HG02840 (cell line): ENCODE results near the gene THAP4.
"Not testable (repeated sequence)": the region's sequence is repeated elsewhere in the genome, so short reads cannot be mapped to it uniquely, and the experiment has no call there.

Experiments
- ATAC-seq: cut with Tn5 transposase; IDR thresholded peaks from one replicate; pipeline ENCODE4 v1.9.1; 2021; ENCODE audit warnings: mild to moderate bottlenecking, moderate library complexity, moderate number of reproducible peaks; ENCODE audit not compliant: unreplicated experiment, low FRiP score

The THAP4 gene

DNA sequence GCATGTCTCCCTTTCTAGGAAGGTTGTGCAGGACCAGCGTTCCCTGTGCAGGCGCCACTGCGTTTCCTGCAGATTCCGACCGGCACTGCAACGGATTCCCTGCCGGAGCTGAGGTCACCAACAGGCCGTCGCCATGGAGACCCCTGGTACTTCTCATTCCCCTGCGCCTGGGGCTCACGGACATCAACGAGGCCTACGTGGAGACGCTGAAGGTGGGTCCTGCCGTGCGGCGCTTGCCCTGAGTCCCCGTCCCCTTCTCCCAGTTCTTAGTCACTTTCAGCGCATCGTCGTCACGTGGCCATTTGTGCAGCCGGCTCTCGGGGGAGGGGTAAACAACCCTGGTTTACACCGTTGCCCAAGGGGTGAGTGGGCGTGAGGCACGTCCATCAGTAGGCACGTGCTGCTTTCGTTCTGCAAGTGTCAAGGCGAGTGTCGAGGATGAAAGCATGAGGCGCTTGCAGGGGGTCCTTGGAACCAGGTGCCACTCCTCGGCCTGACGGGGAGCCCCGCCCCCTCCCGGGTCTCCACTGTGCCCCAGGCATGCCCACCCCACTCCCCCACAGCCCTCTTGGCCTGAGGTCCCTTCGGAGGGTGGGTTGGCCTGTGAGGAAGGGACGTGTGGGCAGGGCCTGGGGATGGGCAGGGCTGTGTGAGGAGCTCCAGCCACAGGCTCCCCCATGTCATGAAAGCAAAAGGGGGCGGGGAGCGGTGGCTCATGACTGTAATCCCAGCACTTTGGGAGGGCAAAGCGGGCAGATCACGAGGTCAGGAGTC lies 29.9 kb upstream of the THAP4 start:
- ATAC-seq = no peak

DNA sequence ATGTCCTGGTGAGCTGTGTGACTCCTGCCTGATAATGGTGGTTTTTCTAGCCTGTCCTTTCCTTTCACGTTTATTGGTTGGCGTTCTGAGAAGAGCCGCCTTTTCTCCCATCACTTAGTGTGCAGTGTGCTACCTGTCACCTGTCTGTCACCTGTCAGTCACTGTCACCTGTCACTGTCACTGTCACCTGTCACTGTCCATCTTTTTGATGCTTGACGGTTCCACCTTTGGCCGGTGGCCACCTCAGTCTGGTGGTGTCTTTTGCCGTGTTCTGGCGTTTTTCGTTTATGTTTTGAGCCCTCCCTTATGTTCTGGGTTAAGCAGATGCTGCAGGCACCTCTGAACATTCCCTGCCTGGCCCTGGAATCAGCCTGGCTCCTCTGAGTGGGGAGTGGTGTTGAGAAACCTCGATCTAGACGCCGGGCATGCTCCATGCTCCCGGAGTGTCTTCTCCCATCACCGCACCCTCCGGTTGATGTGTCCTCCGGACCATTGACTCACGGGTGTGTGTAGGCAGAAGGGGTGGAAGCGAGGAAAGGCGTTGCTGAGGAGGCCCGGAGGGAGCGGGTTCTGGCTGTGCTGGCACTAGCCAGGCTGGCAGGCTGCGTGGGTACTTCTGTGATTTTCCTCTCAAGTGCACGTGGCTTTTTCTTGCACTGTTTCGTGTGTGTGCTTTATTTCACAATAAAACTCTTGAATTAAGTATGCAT lies 28.9 kb upstream of the THAP4 start:
- no peak for ATAC-seq

DNA sequence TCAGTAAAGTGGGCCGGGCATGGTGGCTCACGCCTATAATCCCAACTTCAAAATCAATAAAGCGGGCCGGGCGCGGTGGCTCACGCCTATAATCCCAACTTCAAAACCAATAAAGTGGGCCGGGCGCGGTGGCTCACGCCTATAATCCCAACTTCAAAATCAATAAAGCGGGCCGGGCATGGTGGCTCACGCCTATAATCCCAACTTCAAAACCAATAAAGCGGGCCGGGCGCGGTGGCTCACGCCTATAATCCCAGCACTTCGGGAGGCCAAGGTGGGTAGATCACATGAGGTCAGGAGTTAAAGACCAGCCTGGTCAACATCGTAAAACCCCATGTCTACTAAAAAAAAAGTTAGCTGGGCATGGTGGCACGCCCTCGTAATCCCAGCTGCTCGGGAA lies 25.8 kb upstream of the THAP4 start:
- not testable (repeated sequence) for ATAC-seq

GRCh38 chr2:241660593-241661213 lies 23.7 kb upstream of the THAP4 start:
- ATAC-seq = no peak

GRCh38 chr2:241659150-241659739 lies 22.3 kb upstream of the THAP4 start:
- no peak for ATAC-seq

DNA sequence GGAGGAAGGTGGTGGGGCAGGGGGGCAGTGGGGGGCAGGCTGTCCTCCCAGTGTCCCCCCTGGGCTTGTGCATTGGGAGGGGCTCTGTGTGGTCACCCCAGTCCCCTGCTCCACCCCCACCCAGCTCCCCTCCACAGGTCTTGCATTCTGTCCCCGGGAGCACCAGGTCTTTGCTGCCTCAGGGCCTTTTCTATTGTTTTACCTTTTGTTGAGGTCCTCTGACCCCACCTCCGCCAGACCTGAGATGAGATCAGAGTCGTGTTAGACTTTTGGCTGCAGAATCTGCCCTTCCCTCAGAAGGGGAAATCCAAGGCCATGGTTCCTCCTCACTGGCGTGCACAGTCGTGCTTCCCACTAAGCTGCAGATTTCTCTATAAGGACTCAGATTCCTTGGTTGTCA lies 21.3 kb upstream of the THAP4 start:
- ATAC-seq = no peak

DNA sequence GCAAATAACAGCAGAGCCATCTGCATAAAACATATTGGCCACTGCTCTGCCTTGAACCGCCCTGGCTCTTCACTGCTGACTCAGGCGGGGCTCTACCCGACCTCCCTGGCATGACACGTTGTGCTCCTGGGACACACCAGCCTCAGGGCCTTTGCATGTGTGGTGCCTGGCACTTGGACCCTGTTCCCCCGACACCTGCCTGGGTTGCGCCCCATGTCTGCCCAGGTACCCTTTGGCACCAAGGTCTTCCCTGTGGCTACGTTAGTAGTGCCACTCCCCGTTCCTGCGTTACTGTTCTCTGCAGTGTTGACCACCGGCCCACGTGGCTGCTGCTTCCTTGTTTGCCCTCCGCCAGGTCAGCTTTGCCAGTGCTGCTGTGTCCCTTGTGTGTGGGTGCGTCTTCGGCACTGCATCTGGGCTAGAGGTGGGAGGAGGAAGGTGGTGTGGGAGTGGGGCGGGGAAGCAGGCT lies 20.9 kb upstream of the THAP4 start:
- ATAC-seq = no peak

- ATAC-seq = no peak
Measured at GRCh38 chr2:241656190-241656741, 19.3 kb upstream of the THAP4 start.

DNA sequence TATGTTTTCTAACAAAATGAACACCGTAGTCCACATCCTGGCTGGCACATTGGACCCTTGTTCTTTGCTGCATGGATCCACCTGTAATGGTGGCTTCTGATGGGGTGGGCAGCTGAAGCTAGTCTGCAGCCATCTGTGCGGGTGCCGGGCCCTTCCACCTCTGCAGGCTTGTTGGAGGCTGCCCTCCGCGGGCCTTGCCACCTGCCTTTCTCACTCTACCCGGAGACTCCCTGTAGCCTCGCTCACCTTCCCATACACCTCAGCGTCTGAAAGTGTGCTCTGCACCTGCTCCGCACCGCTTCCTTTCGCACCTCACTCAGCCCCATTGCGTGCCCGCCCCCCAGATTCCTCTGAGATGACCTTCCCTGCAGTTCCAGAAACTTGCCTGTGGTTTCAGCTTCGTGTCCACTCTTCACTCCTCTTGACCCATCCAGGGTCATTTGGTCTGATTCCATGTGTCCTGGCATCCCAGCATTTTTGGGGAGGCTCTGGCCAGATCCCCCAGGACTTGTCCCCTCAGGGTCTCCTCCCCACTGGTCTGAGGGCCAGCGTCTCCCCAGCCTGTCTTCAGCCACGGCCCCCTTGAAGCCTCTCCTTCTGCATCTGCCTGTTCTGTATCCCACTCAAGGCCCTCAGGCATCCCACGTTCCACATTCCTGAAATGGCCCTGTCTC lies 18.7 kb upstream of the THAP4 start:
- no peak for ATAC-seq

- ATAC-seq = no peak
Measured at GRCh38 chr2:241654551-241654950, 17.6 kb upstream of the THAP4 start.

GRCh38 chr2:241653210-241653750 lies 16.3 kb upstream of the THAP4 start:
- ATAC-seq = no peak

DNA sequence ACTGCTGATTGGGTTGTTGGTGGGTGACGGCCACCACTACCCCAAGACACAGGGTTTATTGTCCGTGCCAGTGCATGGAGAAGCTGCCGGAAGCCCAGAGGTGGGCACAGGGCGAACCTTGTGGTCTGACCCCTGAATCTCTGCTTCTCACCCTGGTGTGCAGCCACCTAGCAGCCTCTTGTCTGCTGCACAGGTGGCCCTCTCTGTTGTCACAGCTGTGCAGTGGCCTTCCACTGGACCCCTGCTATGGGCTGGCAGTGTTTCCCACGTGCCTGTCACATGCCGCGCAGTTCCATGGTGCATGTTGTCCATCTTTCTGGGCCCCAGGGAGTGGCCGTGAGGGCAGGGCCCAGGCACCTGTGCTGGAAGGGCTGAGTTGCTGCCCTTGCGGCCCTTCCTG lies 15.8 kb upstream of the THAP4 start:
- no peak for ATAC-seq

- ATAC-seq = no peak
Measured at GRCh38 chr2:241652142-241652541, 15.2 kb upstream of the THAP4 start.

DNA sequence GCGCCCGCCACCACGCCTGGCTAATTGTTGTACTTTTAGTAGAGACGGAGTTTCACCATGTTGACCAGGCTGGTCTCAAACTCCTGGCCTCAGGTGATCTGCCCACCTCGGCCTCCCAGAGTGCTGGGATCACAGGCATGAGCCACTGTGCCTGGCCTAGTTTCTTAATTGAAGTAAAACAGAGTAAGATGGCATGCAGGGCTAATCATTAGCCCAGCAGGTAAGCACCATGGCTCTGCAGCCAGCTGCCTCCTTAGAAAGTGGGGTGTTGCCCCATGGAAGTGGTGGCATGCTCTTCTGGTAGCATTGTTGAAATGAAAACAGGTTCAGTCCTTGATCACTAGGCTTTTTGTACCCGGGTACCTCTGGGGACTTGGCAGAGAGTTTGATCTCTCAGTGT lies 13.0 kb upstream of the THAP4 start:
- ATAC-seq = no peak

- ATAC-seq = no peak
Measured at GRCh38 chr2:241649404-241649803, 12.4 kb upstream of the THAP4 start.

DNA sequence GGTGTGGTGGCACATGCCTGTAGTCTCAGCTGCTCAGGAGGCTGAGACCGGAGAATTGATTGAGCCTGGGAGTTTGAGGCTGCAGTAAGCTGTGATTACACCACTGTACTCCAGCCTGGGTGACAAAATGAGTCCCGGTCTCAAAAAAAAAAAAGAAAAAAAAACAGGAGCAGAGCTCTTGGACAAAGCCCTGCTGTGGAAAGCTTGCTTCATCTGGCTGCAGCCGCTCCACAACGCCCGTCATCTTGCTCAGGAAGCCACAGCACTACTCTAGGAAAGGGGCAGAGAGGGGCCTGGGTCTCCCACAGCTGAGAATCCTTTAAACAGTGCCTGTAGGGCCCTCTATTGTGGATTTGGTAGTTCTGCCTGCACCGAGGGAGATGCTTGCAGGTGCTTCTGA lies 11.5 kb upstream of the THAP4 start:
- ATAC-seq = no peak

DNA sequence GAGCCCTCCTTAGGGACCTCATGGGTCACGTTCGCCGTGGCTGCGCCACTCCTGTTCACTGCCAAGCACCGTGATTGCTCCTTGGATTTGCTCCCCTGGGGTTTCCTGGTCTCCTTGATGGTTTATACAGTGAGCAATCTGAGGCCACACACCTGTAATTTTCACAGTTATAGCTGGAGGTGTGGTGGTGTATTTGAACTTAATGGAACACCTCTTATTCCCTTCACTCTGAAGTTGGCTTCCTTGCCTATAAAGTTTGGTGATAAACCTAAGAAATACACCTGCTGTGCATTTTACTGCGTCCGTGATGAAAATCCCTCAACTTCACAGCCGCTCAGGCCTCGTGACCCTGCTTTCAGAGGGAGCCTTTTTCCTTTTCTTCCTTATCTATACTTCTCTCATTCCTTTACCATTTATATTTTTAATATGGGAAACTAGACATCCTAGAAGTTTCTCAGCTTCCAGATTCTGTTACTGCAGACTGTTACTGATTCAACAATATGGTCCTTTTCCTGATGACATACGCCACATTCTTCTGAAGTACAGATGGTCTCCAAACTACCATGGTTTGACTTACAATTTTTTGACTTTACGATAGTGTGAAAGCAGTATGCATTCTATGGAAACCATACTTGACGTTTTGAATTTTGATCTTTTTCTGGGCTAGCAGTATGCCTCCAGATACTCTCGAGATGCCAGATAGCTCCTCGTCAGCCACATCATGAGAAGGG lies 9.1 kb upstream of the THAP4 start:
- ATAC-seq = no peak

DNA sequence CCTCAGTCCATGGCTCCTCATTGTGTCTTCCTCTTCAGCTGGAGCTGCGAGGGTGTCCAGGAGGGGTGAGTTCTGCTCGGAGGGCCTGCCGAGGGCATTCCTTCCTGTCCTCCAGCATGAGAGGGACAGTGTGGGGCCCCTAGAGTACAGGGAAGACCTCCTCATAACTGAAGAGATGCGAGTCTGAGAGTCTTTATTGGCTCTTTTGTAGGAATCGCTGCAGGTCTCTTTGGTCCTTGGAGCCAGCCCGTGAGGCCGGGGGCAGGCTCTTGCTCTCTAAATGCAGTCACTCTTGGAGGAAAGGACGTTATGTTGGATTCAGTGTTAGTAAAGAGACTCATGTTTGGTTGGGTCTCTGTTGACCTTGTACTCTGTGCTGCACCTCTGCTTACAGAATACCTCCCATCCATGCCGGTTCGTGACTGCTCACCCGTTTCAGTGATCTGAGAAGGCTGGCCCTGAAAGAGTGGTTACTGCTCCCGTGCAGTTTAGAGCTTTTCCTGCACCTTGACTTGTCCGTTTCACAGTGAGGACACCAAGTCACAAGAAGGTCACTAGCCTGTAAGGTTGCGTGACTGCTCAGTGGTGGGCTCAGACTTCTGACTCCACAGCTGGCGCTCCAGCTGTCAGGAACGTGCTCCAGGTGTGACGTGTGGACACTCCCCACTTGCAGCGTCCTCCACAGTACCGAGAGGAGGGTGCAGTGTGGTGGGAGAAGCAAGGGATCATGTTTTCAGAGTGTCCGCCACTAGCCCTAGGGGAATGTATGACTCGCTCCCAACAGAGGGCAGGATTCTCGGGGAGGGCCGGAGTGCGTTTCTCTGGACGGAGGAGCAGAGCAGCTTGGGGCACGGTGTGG lies 8.3 kb upstream of the THAP4 start:
- no peak for ATAC-seq
